CD4-positive, CD25-positive, alpha-beta regulatory T cell (primary cell): ENCODE measurements around the gene JPH3. TPM values are rescaled to one million over a fixed set of nuclear protein-coding genes. Genes with fewer than 3 reads are reported as not detected.

Experiments used
- ATAC-seq, 2 donors: fragments of 150-1000 bp; cut with Tn5 transposase; one replicate each; pipeline ENCODE4 v1.10.0; 2021; ENCODE audit warnings: low read depth in 2 of 2, moderate number of reproducible peaks in 2 of 2, moderate library complexity in 1 of 2
- DNase-seq, 3 donors: peaks; one replicate each; pipeline versions ENCODE4 v3.0.0 to v3.0.0-alpha.2; 2012 to 2022; ENCODE audit warnings: mixed read lengths in 1 of 3
- H3K27ac ChIP-seq: one replicate; pipeline ENCODE4 v1.7.0; 2013; ENCODE audit warnings: mild to moderate bottlenecking, low read length; ENCODE audit not compliant: insufficient read depth, poor library complexity, severe bottlenecking
- H3K27me3 ChIP-seq: one replicate; pipeline ENCODE4 v1.7.0; 2013; ENCODE audit warnings: low read length; ENCODE audit not compliant: control insufficient read depth, insufficient read depth
- H3K36me3 ChIP-seq: one replicate; pipeline ENCODE4 v1.7.0; 2013; ENCODE audit warnings: mild to moderate bottlenecking, low read length, moderate library complexity; ENCODE audit not compliant: control insufficient read depth, insufficient read depth
- H3K4me1 ChIP-seq: 2 replicates; pipeline ENCODE4 v1.7.0; 2013; ENCODE audit warnings: mild to moderate bottlenecking, low read length; ENCODE audit not compliant: insufficient read depth, control insufficient read depth, poor library complexity, severe bottlenecking
- H3K4me3 ChIP-seq: one replicate; pipeline ENCODE4 v1.7.0; 2013; ENCODE audit warnings: low read depth, mild to moderate bottlenecking, low read length, moderate library complexity
- H3K9me3 ChIP-seq, 2 experiments: 1 replicate in 1 of 2; 2 replicates in 1 of 2; pipeline ENCODE4 v1.7.0; 2013; ENCODE audit warnings: low read length in 2 of 2, mild to moderate bottlenecking in 1 of 2, moderate library complexity in 1 of 2; ENCODE audit not compliant: control insufficient read depth in 2 of 2
- H3K27ac Mint-ChIP-seq, 3 donors: one replicate each; pipeline ENCODE4 v1.8.0; 2020 to 2022; ENCODE audit warnings: mild to moderate bottlenecking in 3 of 3, mixed read lengths in 3 of 3, moderate library complexity in 2 of 3
- H3K27me3 Mint-ChIP-seq: one replicate; pipeline ENCODE4 v1.8.0; 2022; ENCODE audit warnings: mild to moderate bottlenecking, mixed read lengths
- H3K36me3 Mint-ChIP-seq: one replicate; pipeline ENCODE4 v1.8.0; 2020; ENCODE audit warnings: mixed read lengths
- H3K4me1 Mint-ChIP-seq, 4 donors: one replicate each; pipeline ENCODE4 v1.8.0; 2020 to 2022; ENCODE audit warnings: mixed read lengths in 4 of 4, mild to moderate bottlenecking in 1 of 4
- H3K4me3 Mint-ChIP-seq, 4 donors: one replicate each; pipeline ENCODE4 v1.8.0; 2020 to 2022; ENCODE audit warnings: mild to moderate bottlenecking in 4 of 4, mixed read lengths in 4 of 4, moderate library complexity in 3 of 4
- H3K9me3 Mint-ChIP-seq, 7 donors: one replicate each; pipeline ENCODE4 v1.8.0; 2020 to 2022; ENCODE audit warnings: mixed read lengths in 7 of 7, mild to moderate bottlenecking in 3 of 7, moderate library complexity in 2 of 7
- polyA plus RNA-seq, 4 donors: library from polyadenylated mRNA; unstranded; fragments of 300-500 nt; fragmentation: Illumina TruSeq; gene quantifications; one replicate each; pipeline ENCODE4 v1.2.3, GENCODE V29; 2021
- total RNA-seq: library from RNA; stranded (reverse); gene quantifications from one replicate; pipeline ENCODE4 v1.2.3, GENCODE V29; 2022

JPH3 gene
- total and polyA plus RNA-seq, 5 donors from 2014 or later, result not detected

DNA sequence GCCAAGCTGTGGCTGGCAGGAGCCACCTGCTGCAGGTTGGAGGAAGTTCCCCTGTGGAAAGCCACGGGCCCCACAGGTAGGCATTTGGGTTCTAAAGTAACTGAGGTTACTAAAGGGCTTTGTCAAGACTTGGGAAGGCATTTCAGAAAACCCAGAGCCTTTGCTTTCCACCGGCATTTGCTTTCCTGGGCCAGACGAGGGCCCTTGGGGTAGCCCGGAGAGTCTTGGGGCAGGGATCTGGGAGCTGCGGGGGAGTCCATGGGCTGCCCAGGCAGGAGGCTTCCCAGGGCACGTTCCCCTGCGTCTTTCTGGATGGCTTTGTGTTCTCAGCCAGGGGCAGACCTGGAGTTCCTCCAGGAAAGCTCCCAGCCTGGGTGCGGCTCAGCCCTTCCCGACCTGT is 43.5 kb downstream of the JPH3 start:
- H3K9me3 Mint-ChIP-seq, result no peaks in the 10 kb centered on the region
- H3K4me3 ChIP-seq, result no peak overlapping the region
- DNase-seq (no peak), ATAC-seq (no peak)
- H3K27ac Mint-ChIP-seq, result no peak overlapping the region
- H3K36me3 Mint-ChIP-seq, result no peaks in the 10 kb centered on the region
- no peaks in the 10 kb centered on the region for H3K4me1 Mint-ChIP-seq
- H3K36me3 ChIP-seq, result no peaks in the 10 kb centered on the region
- H3K9me3 ChIP-seq, result no peaks in the 10 kb centered on the region
- H3K27me3 Mint-ChIP-seq, result peaks cover 10% of the 10 kb centered on the region
- H3K27ac ChIP-seq, result no peak overlapping the region
- no peaks in the 10 kb centered on the region for H3K27me3 ChIP-seq
- H3K4me1 ChIP-seq, result no peaks in the 10 kb centered on the region
- H3K4me3 Mint-ChIP-seq, result no peak overlapping the region

DNA sequence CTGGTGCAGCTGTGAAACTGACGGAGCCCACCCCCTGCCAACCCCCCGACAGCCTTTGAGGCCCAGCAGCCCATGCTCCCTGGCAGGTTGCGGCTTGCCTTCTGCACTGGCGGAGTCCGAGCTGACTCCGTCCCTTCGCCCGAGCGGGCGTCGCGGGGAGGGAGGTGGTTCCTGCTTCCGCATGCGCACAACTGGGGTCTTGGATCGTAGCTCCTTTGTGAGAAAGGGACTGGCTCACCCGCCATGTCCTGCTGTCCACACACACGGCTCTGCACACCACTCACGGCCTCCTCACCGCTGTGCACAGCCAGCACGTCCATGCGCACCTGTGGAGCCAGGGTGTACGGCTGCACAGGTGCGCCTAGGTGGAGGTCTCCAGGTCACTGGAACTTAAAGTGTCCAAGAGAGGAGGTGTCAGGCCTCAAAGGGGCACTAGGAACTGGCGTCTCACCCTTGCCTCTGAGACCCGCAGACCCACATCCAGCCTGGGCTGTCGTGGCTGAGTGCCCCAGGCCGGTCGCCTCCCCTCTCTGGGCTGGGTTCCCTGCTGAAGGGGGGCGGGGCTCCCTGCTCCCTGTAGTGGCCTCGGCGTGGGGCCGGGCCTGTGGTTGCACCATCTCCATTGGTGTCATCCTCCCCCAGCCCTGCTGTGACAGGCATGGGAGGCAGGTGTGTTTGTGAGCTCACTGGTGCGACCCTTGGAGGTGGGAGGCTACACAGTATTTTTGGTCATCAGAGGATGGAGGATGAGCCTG is 45.3 kb downstream of the JPH3 start:
- H3K27me3 ChIP-seq, result no peaks in the 10 kb centered on the region
- Mint-ChIP-seq H3K27ac (peak overlapping the region in 1 of 3 donors; percentile 73), H3K4me3 (no peak overlapping the region), H3K9me3 (no peaks in the 10 kb centered on the region), H3K36me3 (no peaks in the 10 kb centered on the region), H3K27me3 (peaks cover 10% of the 10 kb centered on the region), H3K4me1 (no peaks in the 10 kb centered on the region)
- no peak overlapping the region for H3K4me3 ChIP-seq
- H3K4me1 ChIP-seq, result no peaks in the 10 kb centered on the region
- no peak overlapping the region for H3K27ac ChIP-seq
- no peaks in the 10 kb centered on the region for H3K9me3 ChIP-seq
- ATAC-seq, result no peak
- H3K36me3 ChIP-seq, result no peaks in the 10 kb centered on the region
- no peak for DNase-seq

DNA sequence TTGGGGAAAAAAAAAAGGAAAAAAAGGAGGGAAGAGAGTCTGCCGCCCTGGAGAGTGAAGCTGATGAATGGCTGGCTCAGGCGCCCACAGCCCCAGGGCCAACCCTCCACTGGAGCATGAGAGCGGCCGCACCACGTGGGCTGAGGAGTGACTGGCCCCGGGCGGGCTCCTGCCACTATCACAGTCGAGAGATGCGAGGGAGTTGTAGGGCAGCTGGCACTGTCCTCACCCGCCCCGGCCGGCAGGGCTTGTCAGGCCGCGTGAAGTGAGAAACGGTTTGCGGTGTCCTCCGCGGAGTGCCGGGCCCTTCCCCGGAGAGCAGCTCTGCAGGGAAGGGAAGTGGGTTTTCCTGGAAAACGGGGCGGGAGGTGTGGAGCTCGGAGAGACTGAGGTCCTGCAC is 45.9 kb downstream of the JPH3 start:
- no peaks in the 10 kb centered on the region for H3K9me3 ChIP-seq
- no peak overlapping the region for H3K4me3 ChIP-seq
- Mint-ChIP-seq H3K4me1 (no peaks in the 10 kb centered on the region), H3K4me3 (no peak overlapping the region), H3K36me3 (no peaks in the 10 kb centered on the region), H3K9me3 (no peaks in the 10 kb centered on the region), H3K27me3 (peaks cover 10% of the 10 kb centered on the region), H3K27ac (peak overlapping the region in 1 of 3 donors; percentile 73)
- DNase-seq (no peak), ATAC-seq (no peak)
- no peaks in the 10 kb centered on the region for H3K4me1 ChIP-seq
- H3K27me3 ChIP-seq, result no peaks in the 10 kb centered on the region
- H3K27ac ChIP-seq, result no peak overlapping the region
- no peaks in the 10 kb centered on the region for H3K36me3 ChIP-seq

DNA sequence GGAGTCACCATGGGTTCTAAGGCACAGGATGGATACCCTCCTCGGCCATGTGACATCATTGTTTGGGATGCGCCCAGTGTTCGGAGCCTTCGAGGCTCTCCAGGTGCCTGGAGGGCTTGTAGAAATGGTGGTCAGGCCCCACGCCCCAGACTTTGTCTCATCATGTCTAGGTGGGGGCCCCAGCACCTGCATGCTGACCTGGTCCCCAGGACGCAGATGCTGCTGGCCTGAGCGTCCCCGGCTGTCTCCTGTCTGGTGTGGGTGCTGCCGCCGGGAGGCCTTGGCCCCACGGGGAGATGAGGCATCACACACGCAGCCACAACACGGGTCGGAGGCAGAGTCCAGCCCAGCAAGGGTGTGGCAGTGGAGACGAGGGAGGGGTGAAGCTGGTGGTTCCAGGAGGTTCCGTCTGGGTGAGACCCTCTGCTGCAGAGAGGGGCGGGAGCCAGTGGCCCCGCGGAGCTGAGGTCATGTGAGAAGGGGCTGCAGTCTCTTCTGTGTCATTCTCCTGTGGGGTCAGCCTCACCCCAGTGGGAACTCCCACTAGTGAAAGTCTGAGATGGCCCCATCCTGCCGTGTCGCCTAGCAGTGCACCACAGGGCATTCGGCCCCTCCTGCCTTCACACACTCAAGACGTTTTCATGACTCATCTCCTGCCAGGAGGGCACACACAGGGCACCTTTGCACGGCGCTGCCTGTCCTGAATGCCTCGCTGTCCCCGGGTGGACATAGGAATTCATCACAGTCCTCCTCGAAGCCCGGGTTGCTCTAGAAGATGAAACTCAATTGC is 46.6 kb downstream of the JPH3 start:
- no peak overlapping the region for H3K27ac Mint-ChIP-seq
- H3K36me3 Mint-ChIP-seq, result no peaks in the 10 kb centered on the region

DNA sequence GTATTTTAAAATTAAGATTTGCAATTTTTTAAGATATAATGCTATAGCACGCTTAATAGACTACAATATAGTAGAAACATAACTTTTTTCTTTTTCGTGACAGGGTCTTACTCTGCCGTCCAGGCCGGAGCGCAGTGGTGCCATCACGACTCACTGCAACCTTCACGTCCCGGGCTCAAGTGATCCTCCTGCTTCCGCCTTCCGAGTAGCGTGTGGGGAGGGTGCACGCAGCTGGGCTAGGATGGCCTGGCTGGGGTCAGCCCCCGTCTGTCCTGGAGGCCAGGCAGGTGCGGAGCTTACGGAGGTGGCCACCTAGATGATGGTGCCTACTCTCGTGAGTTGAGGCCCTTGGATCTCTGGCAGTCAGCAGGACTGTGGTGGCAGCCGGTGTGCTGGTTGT is 50.1 kb downstream of the JPH3 start:
- ATAC-seq (no peak), DNase-seq (no peak)
- Mint-ChIP-seq H3K4me3 (no peak overlapping the region), H3K36me3 (no peaks in the 10 kb centered on the region), H3K27me3 (no peaks in the 10 kb centered on the region), H3K9me3 (peaks cover 0 to 2% (median 0%) of the 10 kb centered on the region in 7 donors), H3K27ac (no peak overlapping the region), H3K4me1 (no peaks in the 10 kb centered on the region)
- Histone ChIP-seq H3K4me1 (no peaks in the 10 kb centered on the region), H3K27ac (no peak overlapping the region), H3K36me3 (no peaks in the 10 kb centered on the region), H3K9me3 (no peaks in the 10 kb centered on the region), H3K4me3 (no peak overlapping the region), H3K27me3 (no peaks in the 10 kb centered on the region)

More for the DNA sequence above, 46.6 kb downstream of the JPH3 start:
- Mint-ChIP-seq H3K27me3 (peaks cover 10% of the 10 kb centered on the region), H3K4me1 (no peaks in the 10 kb centered on the region), H3K9me3 (no peaks in the 10 kb centered on the region), H3K4me3 (no peak overlapping the region)
- H3K27ac ChIP-seq, result no peak overlapping the region
- no peaks in the 10 kb centered on the region for H3K9me3 ChIP-seq
- no peak overlapping the region for H3K4me3 ChIP-seq
- ATAC-seq, result no peak
- H3K4me1 ChIP-seq, result no peaks in the 10 kb centered on the region
- no peaks in the 10 kb centered on the region for H3K27me3 ChIP-seq
- DNase-seq, result no peak
- H3K36me3 ChIP-seq, result no peaks in the 10 kb centered on the region

DNA sequence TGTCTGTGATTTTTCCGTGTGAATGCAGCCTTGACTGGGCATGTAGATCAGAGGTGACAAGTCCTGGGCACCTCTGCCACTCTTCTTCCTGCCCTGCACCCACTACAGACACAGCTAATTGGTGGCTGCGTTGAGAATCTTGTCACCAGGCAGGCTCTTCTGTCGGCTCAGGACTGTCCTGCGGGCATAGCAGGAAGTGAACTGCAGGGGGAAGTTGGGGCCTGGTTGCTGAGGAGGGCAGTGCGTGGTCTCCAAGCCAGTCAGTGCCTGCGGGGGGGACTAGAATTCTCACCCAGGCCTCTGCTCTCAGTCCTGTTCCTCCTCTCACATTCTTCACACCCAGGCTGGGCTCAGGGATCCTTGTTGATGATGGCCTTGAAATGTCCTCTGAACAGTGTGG is 50.5 kb downstream of the JPH3 start:
- H3K27me3 Mint-ChIP-seq, result no peaks in the 10 kb centered on the region
- Histone ChIP-seq H3K4me1 (no peaks in the 10 kb centered on the region), H3K9me3 (no peaks in the 10 kb centered on the region), H3K27me3 (no peaks in the 10 kb centered on the region), H3K36me3 (no peaks in the 10 kb centered on the region), H3K4me3 (no peak overlapping the region), H3K27ac (no peak overlapping the region)
- H3K27ac Mint-ChIP-seq, result peak overlapping the region in 1 of 3 donors; percentile 54
- no peak overlapping the region for H3K4me3 Mint-ChIP-seq
- no peaks in the 10 kb centered on the region for H3K4me1 Mint-ChIP-seq
- no peaks in the 10 kb centered on the region for H3K36me3 Mint-ChIP-seq
- ATAC-seq (no peak), DNase-seq (no peak)
- peaks cover 0 to 2% (median 0%) of the 10 kb centered on the region in 7 donors for H3K9me3 Mint-ChIP-seq

DNA sequence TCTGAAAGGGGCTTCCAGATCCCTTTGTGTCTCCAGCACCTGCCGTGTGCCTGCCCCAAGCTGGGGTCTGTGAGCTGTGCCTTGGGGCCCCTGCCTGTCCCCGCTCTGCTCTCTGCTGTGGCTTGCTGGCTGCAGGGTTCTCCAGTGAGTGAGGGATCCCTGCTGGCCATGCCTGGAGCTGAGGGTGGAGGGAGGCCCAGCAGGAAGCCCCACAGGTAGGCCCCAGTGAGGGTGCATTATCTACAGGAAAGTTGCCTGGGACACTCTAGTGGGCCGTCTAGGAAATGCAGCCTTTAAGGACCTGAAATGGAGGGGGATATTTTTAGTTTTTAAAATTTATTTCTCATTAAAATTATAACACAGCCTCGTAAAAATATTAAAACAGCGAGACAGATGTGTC is 50.9 kb downstream of the JPH3 start:
- Mint-ChIP-seq H3K36me3 (no peaks in the 10 kb centered on the region), H3K4me3 (no peak overlapping the region), H3K27ac (peak overlapping the region in 1 of 3 donors; percentile 54), H3K9me3 (peaks cover 0 to 3% (median 0%) of the 10 kb centered on the region in 7 donors), H3K27me3 (no peaks in the 10 kb centered on the region), H3K4me1 (no peaks in the 10 kb centered on the region)
- DNase-seq (peak in 1 of 3 donors; percentile 14), ATAC-seq (no peak)
- Histone ChIP-seq H3K27me3 (no peaks in the 10 kb centered on the region), H3K27ac (no peak overlapping the region), H3K4me1 (no peaks in the 10 kb centered on the region), H3K4me3 (no peak overlapping the region), H3K36me3 (no peaks in the 10 kb centered on the region), H3K9me3 (no peaks in the 10 kb centered on the region)
